Upper lobe of left lung (tissue), 6 donors: ENCODE results near the gene HMGN2. TPM values are rescaled to one million over a fixed set of nuclear protein-coding genes. Genes with fewer than 3 reads are reported as not detected.

Experiments used
- ATAC-seq, 2 donors: fragments of 200-7000 bp; cut with Tn5 transposase; one replicate each; pipeline ENCODE4 v1.9.1; 2022; ENCODE audit warnings: mild to moderate bottlenecking in 2 of 2, moderate library complexity in 2 of 2; ENCODE audit not compliant: low FRiP score in 2 of 2
- DNase-seq, 2 donors: peaks; one replicate each; pipeline ENCODE4 v3.0.0-alpha.2; 2019 to 2020
- H3K27ac ChIP-seq, 4 donors: fragments of 200-600 bp; sonication (generic); one replicate each; pipeline ENCODE4 v1.5.1; 2016 to 2019
- H3K27me3 ChIP-seq, 4 donors: fragments of 200-600 bp; sonication (generic); one replicate each; pipeline ENCODE4 v1.5.1; 2017 to 2019
- H3K36me3 ChIP-seq, 4 donors: fragments of 200-600 bp; sonication (generic); one replicate each; pipeline ENCODE4 v1.5.1; 2016 to 2019
- H3K4me1 ChIP-seq, 4 donors: fragments of 200-600 bp; sonication (generic); one replicate each; pipeline ENCODE4 v1.5.1; 2018 to 2019
- H3K4me3 ChIP-seq, 4 donors: fragments of 200-600 bp; sonication (generic); one replicate each; pipeline ENCODE4 v1.5.1; 2017 to 2019; ENCODE audit warnings: mild to moderate bottlenecking in 2 of 4, moderate library complexity in 1 of 4
- H3K9me3 ChIP-seq, 4 donors: fragments of 200-600 bp; sonication (generic); one replicate each; pipeline ENCODE4 v1.5.1; 2018 to 2019
- EP300 ChIP-seq, 4 donors: sonication (generic); formaldehyde crosslinking; IDR thresholded peaks; one replicate each; pipeline ENCODE4 v1.5.1; 2017; ENCODE audit warnings: antibody characterized with exemption in 4 of 4, control low read depth in 2 of 4
- POLR2A ChIP-seq, 4 donors: fragments of 450-650 bp; IDR thresholded peaks; one replicate each; pipeline ENCODE4 v1.5.1; 2016 to 2017; ENCODE audit warnings: antibody characterized with exemption in 4 of 4, mild to moderate bottlenecking in 2 of 4
- POLR2AphosphoS5 ChIP-seq, 2 donors: sonication (generic); formaldehyde crosslinking; IDR thresholded peaks; one replicate each; pipeline ENCODE4 v1.5.1; 2017; ENCODE audit warnings: antibody characterized with exemption in 2 of 2
- WGBS, 2 donors: methylation state at CpG; one replicate each; pipeline ENCODE4 v1.1.5; 2017 to 2018; 5-methylcytosine and 5-hydroxymethylcytosine counted together
- total RNA-seq, 6 donors: library from RNA; depleted of rRNA in 4 of 6; stranded (reverse); fragments of >200 nt in 4 of 6; gene quantifications; one replicate each; pipeline versions ENCODE4 v1.1.0 to v1.2.1, GENCODE V29; 2016 to 2021
- TF ChIP-seq, protein P1 (sequence below), 6 experiments: fragments of 450-650 bp in 4 of 6; fragments of 200-600 bp in 2 of 6; sonication (generic) in 2 of 6; IDR thresholded peaks; one replicate each; pipeline ENCODE4 v1.5.1; 2016 to 2019; ENCODE audit warnings: antibody characterized with exemption in 6 of 6
- donor health status: DM: no; HTN: no; CAD: no; lungs with moderate emphysema.
- donor health status: DM: no; HTN: yes; CAD: no; lungs with severe emphysema.

HMGN2 gene
- total RNA-seq, 6 donors from 2014 or later: 166 to 378 (median 267) TPM

DNA sequence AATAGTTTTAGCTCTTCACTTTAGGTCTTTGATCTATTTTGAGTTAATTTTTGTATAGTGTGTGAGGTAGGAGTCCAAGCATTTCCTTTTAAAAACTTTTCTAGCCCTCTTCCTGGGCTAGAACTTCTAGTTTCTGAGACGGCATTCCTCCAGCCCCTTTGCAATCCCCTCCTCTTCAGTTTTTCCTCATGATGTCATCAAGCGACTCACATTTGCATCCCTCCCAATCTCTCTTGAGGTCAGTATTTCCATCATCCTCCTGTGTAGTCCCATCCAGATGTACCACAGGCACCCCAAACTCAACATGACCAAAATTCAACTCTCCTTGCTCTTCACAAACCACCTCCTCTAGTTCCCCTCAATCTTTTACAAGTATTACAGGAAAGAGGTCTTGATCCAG is 10.7 kb downstream of the HMGN2 start:
- 86 to 94% methylated on average over 2 of the region's 2 CpGs for WGBS, 2 donors
- DNase-seq (no peak), ATAC-seq (no peak)
- TF ChIP-seq POLR2A (IDR thresholded peaks at IDR 0.05) (no peak), POLR2AphosphoS5 (IDR thresholded peaks at IDR 0.05) (no peak), EP300 (IDR thresholded peaks at IDR 0.05) (no peak)
- TF ChIP-seq, protein P1, sequence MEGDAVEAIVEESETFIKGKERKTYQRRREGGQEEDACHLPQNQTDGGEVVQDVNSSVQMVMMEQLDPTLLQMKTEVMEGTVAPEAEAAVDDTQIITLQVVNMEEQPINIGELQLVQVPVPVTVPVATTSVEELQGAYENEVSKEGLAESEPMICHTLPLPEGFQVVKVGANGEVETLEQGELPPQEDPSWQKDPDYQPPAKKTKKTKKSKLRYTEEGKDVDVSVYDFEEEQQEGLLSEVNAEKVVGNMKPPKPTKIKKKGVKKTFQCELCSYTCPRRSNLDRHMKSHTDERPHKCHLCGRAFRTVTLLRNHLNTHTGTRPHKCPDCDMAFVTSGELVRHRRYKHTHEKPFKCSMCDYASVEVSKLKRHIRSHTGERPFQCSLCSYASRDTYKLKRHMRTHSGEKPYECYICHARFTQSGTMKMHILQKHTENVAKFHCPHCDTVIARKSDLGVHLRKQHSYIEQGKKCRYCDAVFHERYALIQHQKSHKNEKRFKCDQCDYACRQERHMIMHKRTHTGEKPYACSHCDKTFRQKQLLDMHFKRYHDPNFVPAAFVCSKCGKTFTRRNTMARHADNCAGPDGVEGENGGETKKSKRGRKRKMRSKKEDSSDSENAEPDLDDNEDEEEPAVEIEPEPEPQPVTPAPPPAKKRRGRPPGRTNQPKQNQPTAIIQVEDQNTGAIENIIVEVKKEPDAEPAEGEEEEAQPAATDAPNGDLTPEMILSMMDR (IDR thresholded peaks at IDR 0.05): no peak
- Histone ChIP-seq H3K36me3 (peaks cover 0 to 19% (median 9%) of the 10 kb centered on the region in 4 donors), H3K27me3 (no peaks in the 10 kb centered on the region), H3K4me1 (peaks cover 0 to 7% (median 0%) of the 10 kb centered on the region in 4 donors), H3K27ac (no peak overlapping the region), H3K9me3 (no peaks in the 10 kb centered on the region), H3K4me3 (no peak overlapping the region)

DNA sequence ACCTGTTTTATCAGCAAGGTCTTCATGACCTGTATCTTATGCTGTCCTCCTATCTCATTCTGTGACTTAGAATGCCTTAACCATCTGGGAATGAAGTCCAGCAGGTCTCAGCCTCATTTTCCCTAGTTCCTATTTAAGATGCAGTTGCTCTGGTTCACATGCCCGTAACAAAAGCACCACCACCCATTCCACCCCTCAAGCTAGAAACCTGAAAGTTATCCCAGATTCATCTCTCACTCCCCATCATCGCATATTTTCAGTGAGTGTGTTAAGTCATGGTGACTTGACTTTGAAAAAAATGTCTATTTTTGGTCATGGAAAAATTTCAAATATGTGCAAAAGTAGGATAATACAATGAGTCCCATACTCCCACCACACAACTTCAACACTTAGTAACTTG is 11.7 kb downstream of the HMGN2 start:
- Histone ChIP-seq H3K4me3 (no peak overlapping the region), H3K9me3 (no peaks in the 10 kb centered on the region), H3K27ac (no peak overlapping the region), H3K36me3 (peaks cover 0 to 10% (median 7%) of the 10 kb centered on the region in 4 donors), H3K4me1 (peaks cover 0 to 7% (median 0%) of the 10 kb centered on the region in 4 donors), H3K27me3 (no peaks in the 10 kb centered on the region)
- no peak for ATAC-seq
- DNase-seq: no peak
- 71 to 77% methylated on average over 2 of the region's 2 CpGs for WGBS, 2 donors
- TF ChIP-seq EP300 (IDR thresholded peaks at IDR 0.05) (no peak), POLR2AphosphoS5 (IDR thresholded peaks at IDR 0.05) (no peak), POLR2A (IDR thresholded peaks at IDR 0.05) (no peak)
- TF ChIP-seq, protein P1 (IDR thresholded peaks at IDR 0.05): no peak

DNA sequence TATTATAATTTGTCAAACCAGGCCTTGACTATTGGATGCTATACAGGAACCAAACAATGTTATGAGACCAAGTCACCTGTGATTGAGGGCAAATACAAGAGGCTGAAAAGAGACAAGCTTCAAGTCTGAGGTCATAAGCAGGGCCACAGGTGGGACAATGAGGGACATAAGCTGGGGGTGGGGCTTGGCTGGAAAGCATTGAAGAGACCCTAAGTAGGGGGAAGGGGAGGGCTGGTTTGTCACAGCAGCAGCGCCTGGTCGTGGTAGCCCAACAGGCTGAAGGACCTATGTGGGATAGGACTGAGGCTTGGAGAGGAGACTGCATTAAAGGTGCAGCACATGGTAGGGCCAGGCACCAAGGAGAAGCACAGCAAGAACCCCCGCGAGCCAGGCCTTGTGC is 17.9 kb downstream of the HMGN2 start:
- Histone ChIP-seq H3K27ac (no peak overlapping the region), H3K4me3 (no peak overlapping the region), H3K9me3 (no peaks in the 10 kb centered on the region), H3K27me3 (no peaks in the 10 kb centered on the region), H3K36me3 (no peaks in the 10 kb centered on the region), H3K4me1 (no peaks in the 10 kb centered on the region)
- ATAC-seq: no peak
- TF ChIP-seq POLR2A (IDR thresholded peaks at IDR 0.05) (no peak), POLR2AphosphoS5 (IDR thresholded peaks at IDR 0.05) (no peak), EP300 (IDR thresholded peaks at IDR 0.05) (no peak)
- TF ChIP-seq, protein P1 (IDR thresholded peaks at IDR 0.05): no peak
- no peak for DNase-seq
- 79 to 89% methylated on average over 4 of the region's 4 CpGs for WGBS, 2 donors

DNA sequence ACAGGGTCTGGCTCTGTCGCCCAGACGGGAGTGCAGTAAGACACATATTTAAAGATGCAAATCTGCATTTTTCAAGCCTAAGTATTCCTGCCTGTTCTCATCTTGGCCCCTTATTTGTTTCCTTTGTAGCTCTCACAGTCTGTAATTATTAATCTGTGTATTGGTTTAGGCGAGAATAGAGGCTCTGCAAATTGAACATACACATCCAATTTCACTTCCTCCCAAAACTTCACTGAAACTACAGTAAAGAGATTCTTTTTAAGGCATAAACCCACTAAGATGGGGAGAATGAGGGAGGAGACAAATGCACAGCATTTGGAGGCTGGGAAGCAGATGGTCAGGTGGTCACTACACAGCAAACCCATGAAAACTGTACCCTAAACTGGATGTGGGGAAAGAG is 21.0 kb downstream of the HMGN2 start:
- Histone ChIP-seq H3K4me1 (no peaks in the 10 kb centered on the region), H3K9me3 (no peaks in the 10 kb centered on the region), H3K36me3 (no peaks in the 10 kb centered on the region), H3K27me3 (no peaks in the 10 kb centered on the region), H3K27ac (no peak overlapping the region), H3K4me3 (no peak overlapping the region)
- 67 to 72% methylated on average over 3 of the region's 3 CpGs for WGBS, 2 donors
- ATAC-seq: no peak
- TF ChIP-seq POLR2A (IDR thresholded peaks at IDR 0.05) (no peak), EP300 (IDR thresholded peaks at IDR 0.05) (no peak), POLR2AphosphoS5 (IDR thresholded peaks at IDR 0.05) (no peak)
- TF ChIP-seq, protein P1 (IDR thresholded peaks at IDR 0.05): no peak
- DNase-seq: no peak

DNA sequence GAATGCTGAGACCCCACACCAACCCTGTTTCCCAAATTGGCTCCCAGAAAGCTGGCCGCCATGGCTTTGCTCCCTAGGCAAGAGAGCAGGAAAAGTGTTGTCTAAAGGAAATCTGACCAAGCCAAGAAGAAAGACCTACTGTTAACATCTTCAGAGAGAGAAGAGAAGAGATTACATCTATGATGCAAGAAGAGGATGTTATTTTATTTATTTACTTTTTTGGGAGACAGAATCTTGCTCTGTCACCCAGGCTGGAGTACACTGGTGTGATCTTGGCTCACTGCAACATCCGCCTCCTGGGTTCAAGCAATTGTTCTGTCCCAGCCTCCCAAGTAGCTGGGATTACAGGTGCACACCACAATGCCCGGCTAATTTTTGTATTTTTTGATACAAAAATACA is 21.7 kb downstream of the HMGN2 start:
- Histone ChIP-seq H3K9me3 (no peaks in the 10 kb centered on the region), H3K36me3 (no peaks in the 10 kb centered on the region), H3K4me1 (no peaks in the 10 kb centered on the region), H3K27ac (no peak overlapping the region), H3K27me3 (no peaks in the 10 kb centered on the region), H3K4me3 (no peak overlapping the region)
- TF ChIP-seq POLR2AphosphoS5 (IDR thresholded peaks at IDR 0.05) (no peak), POLR2A (IDR thresholded peaks at IDR 0.05) (no peak), EP300 (IDR thresholded peaks at IDR 0.05) (no peak)
- TF ChIP-seq, protein P1 (IDR thresholded peaks at IDR 0.05): no peak
- WGBS, 2 donors: 88% methylated on average over 3 of the region's 3 CpGs
- ATAC-seq (no peak), DNase-seq (no peak)
